ENCODE data around the gene SNTG2. TPM values are rescaled to one million over a fixed set of nuclear protein-coding genes. Genes with fewer than 3 reads are reported as not detected.

Gene SNTG2
- polyA plus RNA-seq, 2 donors, result 0.26 to 0.33 TPM

GRCh38 chr2:946073-946948 lies 4.3 kb upstream of the SNTG2 start:
- no peak overlapping the region for H3K27ac ChIP-seq (ENCODE audit: low read depth in 2 of 2, low read length in 1 of 2)
- 75% methylated on average over 6 of the region's 6 CpGs for WGBS, 2 donors
- H3K36me3 ChIP-seq (ENCODE audit: control insufficient read depth in 2 of 2, insufficient read depth in 2 of 2, low read length in 1 of 2), result no peaks in the 10 kb centered on the region
- peaks cover 0 to 4% of the 10 kb centered on the region in 2 donors for H3K27me3 ChIP-seq (ENCODE audit: control insufficient read depth in 1 of 2, insufficient read depth in 2 of 2, low read length in 2 of 2)
- H3K4me3 ChIP-seq (ENCODE audit: low read depth in 1 of 2, low read length in 2 of 2), result no peak overlapping the region
- H3K9me3 ChIP-seq (ENCODE audit: control insufficient read depth in 2 of 2, insufficient read depth in 1 of 2, low read depth in 1 of 2, low read length in 1 of 2), result no peaks in the 10 kb centered on the region
- peaks cover 0 to 4% of the 10 kb centered on the region in 2 donors for H3K4me1 ChIP-seq (ENCODE audit: control insufficient read depth in 2 of 2, insufficient read depth in 2 of 2, low read length in 1 of 2)

DNA sequence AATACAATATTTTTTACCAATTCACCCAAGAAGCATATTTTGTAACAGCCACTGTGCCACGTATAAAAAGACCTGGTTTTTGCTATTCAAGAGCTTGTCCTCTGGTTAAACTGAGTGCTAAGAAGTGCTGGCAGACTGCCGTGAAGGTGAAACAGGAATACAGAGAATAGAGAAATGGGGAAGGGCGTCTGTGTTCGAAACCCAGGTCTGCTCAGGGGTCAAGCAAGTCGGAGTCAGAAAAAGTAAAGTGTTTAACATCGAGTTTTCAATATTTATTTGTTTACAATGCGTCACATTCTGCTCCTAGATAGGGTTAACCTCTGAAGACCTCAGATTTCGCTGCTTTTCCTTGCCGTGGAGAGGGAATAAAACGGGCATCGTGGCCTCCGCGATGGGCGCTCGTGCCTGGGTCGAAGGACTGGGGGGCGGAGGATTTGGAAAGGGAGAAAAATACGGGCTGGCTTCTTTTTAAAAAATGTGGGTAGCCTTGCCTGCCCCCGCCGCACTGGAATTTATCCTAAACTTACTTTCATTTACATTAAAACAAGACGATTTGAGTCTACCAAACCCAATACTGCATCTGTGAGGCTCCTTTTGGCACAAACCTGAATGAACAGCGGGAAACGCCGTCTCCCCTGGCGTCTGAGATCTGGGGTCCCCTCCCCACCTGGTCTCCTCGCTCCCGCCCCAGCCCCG lies 1.1 kb upstream of the SNTG2 start:
- peak overlapping the region; percentile 21 to 54 for H3K4me3 ChIP-seq (ENCODE audit: low read depth in 1 of 2, low read length in 2 of 2)

DNA sequence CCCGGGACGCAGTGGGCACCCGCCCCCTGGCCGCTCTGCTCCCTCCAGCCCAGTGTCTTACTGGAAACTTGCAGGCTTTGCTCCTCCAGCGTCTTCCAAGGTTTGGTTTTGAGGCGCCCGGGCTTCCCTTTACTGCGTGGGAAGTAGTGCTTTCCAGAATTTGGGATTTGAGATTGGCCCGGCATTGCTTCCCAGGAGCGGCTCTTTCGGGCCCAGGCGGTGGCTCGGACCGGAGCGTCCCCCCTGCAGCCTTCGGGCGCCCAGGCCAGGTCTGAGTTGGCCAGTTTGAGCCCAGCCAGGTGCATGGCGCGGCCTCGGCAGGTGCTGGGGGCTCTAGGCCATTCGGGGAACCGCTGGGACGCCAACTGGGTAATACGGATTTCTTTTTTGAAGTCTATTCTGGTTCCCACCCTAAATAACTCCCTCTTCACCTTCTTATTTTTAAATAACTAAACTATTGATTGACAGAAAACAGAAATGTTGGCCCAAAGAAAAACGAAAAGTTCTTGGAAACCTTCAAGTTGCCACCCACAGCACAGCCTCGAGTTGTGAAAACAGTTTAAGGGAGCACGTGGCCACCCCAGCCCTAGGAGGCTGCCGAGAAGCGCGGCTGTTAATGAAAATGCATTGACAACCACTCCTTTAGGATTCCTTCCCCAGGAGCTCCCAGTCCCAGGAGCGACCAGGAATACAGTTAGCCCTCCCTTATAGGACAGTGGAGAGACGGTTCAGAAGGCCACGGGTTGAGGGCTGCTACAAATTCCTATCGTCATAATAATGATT lies 766 bp downstream of the SNTG2 start:
- Histone ChIP-seq H3K27me3 (ENCODE audit: control insufficient read depth in 1 of 2, insufficient read depth in 2 of 2, low read length in 2 of 2) (peaks cover 0 to 4% of the 10 kb centered on the region in 2 donors), H3K4me1 (ENCODE audit: control insufficient read depth in 2 of 2, insufficient read depth in 2 of 2, low read length in 1 of 2) (peaks cover 0 to 4% of the 10 kb centered on the region in 2 donors), H3K4me3 (ENCODE audit: low read depth in 1 of 2, low read length in 2 of 2) (peak overlapping the region; percentile 10 to 54), H3K27ac (ENCODE audit: low read depth in 2 of 2, low read length in 1 of 2) (no peak overlapping the region), H3K9me3 (ENCODE audit: control insufficient read depth in 2 of 2, insufficient read depth in 1 of 2, low read depth in 1 of 2, low read length in 1 of 2) (no peaks in the 10 kb centered on the region), H3K36me3 (ENCODE audit: control insufficient read depth in 2 of 2, insufficient read depth in 2 of 2, low read length in 1 of 2) (no peaks in the 10 kb centered on the region)
- 21 to 23% methylated on average over 33 to 34 of the region's 34 CpGs for WGBS, 2 donors

More for the DNA sequence above, 1.1 kb upstream of the SNTG2 start:
- Histone ChIP-seq H3K27me3 (ENCODE audit: control insufficient read depth in 1 of 2, insufficient read depth in 2 of 2, low read length in 2 of 2) (peaks cover 0 to 4% of the 10 kb centered on the region in 2 donors), H3K36me3 (ENCODE audit: control insufficient read depth in 2 of 2, insufficient read depth in 2 of 2, low read length in 1 of 2) (no peaks in the 10 kb centered on the region), H3K9me3 (ENCODE audit: control insufficient read depth in 2 of 2, insufficient read depth in 1 of 2, low read depth in 1 of 2, low read length in 1 of 2) (no peaks in the 10 kb centered on the region), H3K27ac (ENCODE audit: low read depth in 2 of 2, low read length in 1 of 2) (no peak overlapping the region), H3K4me1 (ENCODE audit: control insufficient read depth in 2 of 2, insufficient read depth in 2 of 2, low read length in 1 of 2) (peaks cover 0 to 4% of the 10 kb centered on the region in 2 donors)
- 8 to 9% methylated on average over 28 of the region's 28 CpGs for whole genome bisulfite sequencing, 2 donors

DNA sequence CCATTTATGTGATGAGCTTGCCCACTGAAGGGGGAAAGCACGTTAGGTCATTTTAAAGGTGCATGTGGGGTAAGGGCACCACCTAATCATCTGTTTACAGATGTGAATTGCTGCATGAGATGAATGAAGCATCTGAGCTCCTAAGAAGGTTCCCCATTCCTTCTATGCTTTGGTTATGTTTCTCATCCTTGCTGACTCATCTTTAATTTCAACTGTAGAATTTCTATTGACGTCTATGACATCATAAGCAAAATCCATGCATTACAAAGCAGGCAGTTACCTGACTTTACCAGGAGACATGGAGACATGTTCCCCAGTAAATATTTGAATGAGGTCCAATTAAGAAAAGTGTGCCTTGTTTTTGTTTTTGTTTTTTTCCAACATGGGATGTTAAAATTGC lies 2.8 kb downstream of the SNTG2 start:
- H3K4me3 ChIP-seq (ENCODE audit: low read depth in 1 of 2, low read length in 2 of 2), result no peak overlapping the region
- H3K27me3 ChIP-seq (ENCODE audit: control insufficient read depth in 1 of 2, insufficient read depth in 2 of 2, low read length in 2 of 2), result peaks cover 0 to 4% of the 10 kb centered on the region in 2 donors
- H3K36me3 ChIP-seq (ENCODE audit: control insufficient read depth in 2 of 2, insufficient read depth in 2 of 2, low read length in 1 of 2), result no peaks in the 10 kb centered on the region
- 22 to 58% methylated on average over 2 of the region's 2 CpGs for WGBS, 2 donors
- H3K4me1 ChIP-seq (ENCODE audit: control insufficient read depth in 2 of 2, insufficient read depth in 2 of 2, low read length in 1 of 2), result peaks cover 0 to 4% of the 10 kb centered on the region in 2 donors
- H3K9me3 ChIP-seq (ENCODE audit: control insufficient read depth in 2 of 2, insufficient read depth in 1 of 2, low read depth in 1 of 2, low read length in 1 of 2), result no peaks in the 10 kb centered on the region
- H3K27ac ChIP-seq (ENCODE audit: low read depth in 2 of 2, low read length in 1 of 2), result no peak overlapping the region

DNA sequence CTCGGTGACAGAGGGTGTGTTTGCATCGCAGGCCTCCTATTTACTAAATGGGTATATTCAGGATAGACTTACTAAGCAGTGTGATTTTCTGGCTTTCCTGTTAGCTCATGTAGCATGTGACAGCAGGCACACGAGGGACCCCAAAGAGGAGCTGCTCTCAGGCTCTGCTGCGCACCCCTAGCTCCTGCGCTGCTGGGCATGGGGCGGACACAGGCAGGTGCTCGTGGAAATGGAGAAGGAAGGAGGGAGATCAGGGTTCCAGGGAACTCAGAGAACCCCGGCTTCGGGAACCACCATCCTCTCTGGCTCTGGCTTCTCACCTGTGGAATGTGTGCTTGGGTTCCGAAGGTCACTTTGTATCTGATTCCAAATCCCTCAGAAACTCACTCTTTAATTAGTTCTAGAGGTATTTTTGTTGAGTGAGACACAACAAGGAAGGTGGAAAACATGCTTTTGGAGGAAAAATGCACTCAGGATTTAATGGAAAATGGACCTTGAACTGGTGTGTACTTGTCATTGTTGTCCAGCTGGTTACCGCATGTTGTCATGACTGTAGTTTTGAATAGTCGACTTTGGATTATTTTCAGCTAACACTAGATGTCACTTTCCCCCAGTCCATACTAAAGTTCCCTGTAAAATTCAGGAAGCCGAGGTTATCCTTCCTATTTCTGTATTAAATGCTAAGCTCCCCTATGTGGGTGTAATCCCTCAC lies 3.5 kb downstream of the SNTG2 start:
- no peak overlapping the region for H3K27ac ChIP-seq (ENCODE audit: low read depth in 2 of 2, low read length in 1 of 2)
- H3K9me3 ChIP-seq (ENCODE audit: control insufficient read depth in 2 of 2, insufficient read depth in 1 of 2, low read depth in 1 of 2, low read length in 1 of 2), result no peaks in the 10 kb centered on the region
- 63 to 66% methylated on average over 13 of the region's 13 CpGs for WGBS, 2 donors
- H3K4me3 ChIP-seq (ENCODE audit: low read depth in 1 of 2, low read length in 2 of 2), result no peak overlapping the region
- no peaks in the 10 kb centered on the region for H3K36me3 ChIP-seq (ENCODE audit: control insufficient read depth in 2 of 2, insufficient read depth in 2 of 2, low read length in 1 of 2)
- H3K4me1 ChIP-seq (ENCODE audit: control insufficient read depth in 2 of 2, insufficient read depth in 2 of 2, low read length in 1 of 2), result peaks cover 0 to 4% of the 10 kb centered on the region in 2 donors
- H3K27me3 ChIP-seq (ENCODE audit: control insufficient read depth in 1 of 2, insufficient read depth in 2 of 2, low read length in 2 of 2), result peaks cover 0 to 4% of the 10 kb centered on the region in 2 donors

DNA sequence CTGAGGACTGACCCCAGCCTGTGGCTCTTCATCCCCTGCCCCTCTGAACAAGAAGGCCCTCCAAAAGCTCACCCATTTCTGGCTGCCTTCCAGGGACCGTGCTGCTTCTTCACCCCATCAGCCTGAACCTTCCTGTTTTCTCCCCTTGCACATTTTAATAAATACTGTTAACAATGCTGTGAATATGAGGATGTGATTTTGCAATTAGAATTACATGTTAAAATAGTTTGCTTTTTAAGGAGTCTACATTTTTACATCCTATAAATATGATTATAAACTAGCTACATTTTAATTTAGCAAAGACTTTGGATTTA lies 4.0 kb downstream of the SNTG2 start:
- Histone ChIP-seq H3K9me3 (ENCODE audit: control insufficient read depth in 2 of 2, insufficient read depth in 1 of 2, low read depth in 1 of 2, low read length in 1 of 2) (no peaks in the 10 kb centered on the region), H3K27me3 (ENCODE audit: control insufficient read depth in 1 of 2, insufficient read depth in 2 of 2, low read length in 2 of 2) (peaks cover 0 to 4% of the 10 kb centered on the region in 2 donors), H3K4me1 (ENCODE audit: control insufficient read depth in 2 of 2, insufficient read depth in 2 of 2, low read length in 1 of 2) (peaks cover 0 to 4% of the 10 kb centered on the region in 2 donors), H3K27ac (ENCODE audit: low read depth in 2 of 2, low read length in 1 of 2) (no peak overlapping the region), H3K36me3 (ENCODE audit: control insufficient read depth in 2 of 2, insufficient read depth in 2 of 2, low read length in 1 of 2) (no peaks in the 10 kb centered on the region), H3K4me3 (ENCODE audit: low read depth in 1 of 2, low read length in 2 of 2) (no peak overlapping the region)
- 26 to 28% methylated on average over 1 of the region's 1 CpG for WGBS, 2 donors

- H3K27me3 ChIP-seq (ENCODE audit: control insufficient read depth in 1 of 2, insufficient read depth in 2 of 2, low read length in 2 of 2), result peaks cover 0 to under 1% of the 10 kb centered on the region in 2 donors
- no peaks in the 10 kb centered on the region for H3K36me3 ChIP-seq (ENCODE audit: control insufficient read depth in 2 of 2, insufficient read depth in 2 of 2, low read length in 1 of 2)
- no peaks in the 10 kb centered on the region for H3K9me3 ChIP-seq (ENCODE audit: control insufficient read depth in 2 of 2, insufficient read depth in 1 of 2, low read depth in 1 of 2, low read length in 1 of 2)
- no peaks in the 10 kb centered on the region for H3K4me1 ChIP-seq (ENCODE audit: control insufficient read depth in 2 of 2, insufficient read depth in 2 of 2, low read length in 1 of 2)
- no peak overlapping the region for H3K4me3 ChIP-seq (ENCODE audit: low read depth in 1 of 2, low read length in 2 of 2)
- WGBS, 2 donors, result 76 to 77% methylated on average over 28 to 31 of the region's 33 CpGs
- H3K27ac ChIP-seq (ENCODE audit: low read depth in 2 of 2, low read length in 1 of 2), result no peak overlapping the region
Measured at GRCh38 chr2:955829-956731, 5.4 kb downstream of the SNTG2 start.

DNA sequence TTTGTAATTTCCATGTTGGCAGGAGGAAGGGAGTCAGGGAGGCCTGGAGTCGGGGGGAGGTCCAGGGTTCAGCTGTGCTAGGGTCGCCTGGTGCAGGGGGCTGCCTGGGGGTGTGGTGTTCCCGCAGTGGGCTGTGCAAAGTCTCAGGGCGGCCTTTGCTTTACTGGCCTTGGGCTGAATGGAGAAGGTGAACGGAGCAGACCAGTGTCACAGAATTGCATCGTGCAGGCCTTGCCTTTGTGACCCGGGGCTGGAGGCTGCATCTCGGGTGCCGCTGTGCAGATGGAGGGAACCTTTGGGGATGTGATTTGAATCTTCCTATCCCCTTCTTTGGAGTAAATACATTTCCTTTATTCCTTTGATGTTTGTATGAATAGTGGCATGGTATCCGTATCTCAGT lies 8.8 kb downstream of the SNTG2 start:
- no peaks in the 10 kb centered on the region for H3K4me1 ChIP-seq (ENCODE audit: control insufficient read depth in 2 of 2, insufficient read depth in 2 of 2, low read length in 1 of 2)
- H3K36me3 ChIP-seq (ENCODE audit: control insufficient read depth in 2 of 2, insufficient read depth in 2 of 2, low read length in 1 of 2), result no peaks in the 10 kb centered on the region
- no peak overlapping the region for H3K4me3 ChIP-seq (ENCODE audit: low read depth in 1 of 2, low read length in 2 of 2)
- WGBS, 2 donors, result 83% methylated on average over 10 of the region's 10 CpGs
- H3K27me3 ChIP-seq (ENCODE audit: control insufficient read depth in 1 of 2, insufficient read depth in 2 of 2, low read length in 2 of 2), result no peaks in the 10 kb centered on the region
- no peak overlapping the region for H3K27ac ChIP-seq (ENCODE audit: low read depth in 2 of 2, low read length in 1 of 2)
- H3K9me3 ChIP-seq (ENCODE audit: control insufficient read depth in 2 of 2, insufficient read depth in 1 of 2, low read depth in 1 of 2, low read length in 1 of 2), result no peaks in the 10 kb centered on the region
